OCI-M1 (cell line): ENCODE measurements around the gene NAALADL2.

ENCODE experiments used
- DNase-seq: peaks from one replicate; lab custom pipeline; 2025; lab: John Stamatoyannopoulos, UW

Gene NAALADL2

DNA sequence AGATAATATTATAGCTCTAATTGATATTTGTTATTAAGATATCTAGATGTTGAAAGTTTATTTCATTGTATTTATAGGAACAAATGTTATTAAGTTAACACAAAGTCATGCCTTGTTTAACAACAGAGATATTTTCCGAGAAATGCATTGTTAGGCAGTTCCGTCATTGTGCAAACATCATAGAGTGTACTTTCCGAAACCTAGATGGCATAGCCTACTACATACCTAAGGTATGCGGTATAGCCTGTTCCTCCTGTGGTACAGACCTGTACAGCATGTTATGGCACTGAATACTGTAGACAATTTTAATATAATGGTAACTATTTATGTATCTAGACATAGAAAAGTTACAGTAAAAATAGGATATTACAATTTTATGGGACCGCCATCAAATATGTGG is 114.3 kb downstream of the NAALADL2 start:
- DNase-seq: no peak

DNA sequence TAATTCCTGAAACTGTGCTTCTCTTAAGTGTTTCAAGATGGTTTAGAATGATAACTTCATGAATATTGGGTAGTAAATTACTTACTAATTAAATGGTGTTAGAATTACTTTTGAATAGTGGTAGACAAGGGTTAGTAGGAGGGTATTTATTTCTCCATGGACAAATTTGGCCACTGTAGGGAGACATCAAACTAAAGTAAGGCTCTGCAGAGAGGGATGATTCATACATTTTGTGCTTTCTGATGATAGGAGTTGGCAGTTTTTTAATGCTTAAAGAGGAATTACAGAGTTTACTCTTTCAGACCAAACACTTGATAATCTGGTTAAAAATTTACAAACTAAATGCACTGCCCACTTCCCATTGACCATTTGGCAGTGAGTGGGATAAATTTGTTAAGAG is 127.6 kb downstream of the NAALADL2 start:
- DNase-seq: no peak

DNA sequence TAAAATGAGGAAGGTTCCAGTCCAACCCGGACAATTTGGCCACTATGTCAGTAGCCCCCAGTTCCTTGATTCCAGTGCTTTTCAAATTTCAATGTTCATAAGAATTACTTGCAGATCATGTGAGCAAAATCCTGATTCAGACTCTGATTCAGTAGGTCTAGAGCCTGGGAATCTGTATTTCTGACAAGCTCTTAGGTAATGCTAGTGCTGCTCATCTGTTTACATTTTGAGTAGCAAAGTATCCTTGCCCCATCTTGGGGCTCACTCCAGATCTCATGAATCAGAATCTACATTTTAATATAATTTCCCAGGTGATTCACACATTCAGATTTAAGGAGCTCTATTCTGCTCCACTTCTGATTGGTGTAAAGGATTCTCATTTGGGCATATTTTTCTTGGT is 142.0 kb downstream of the NAALADL2 start:
- no peak for DNase-seq

DNA sequence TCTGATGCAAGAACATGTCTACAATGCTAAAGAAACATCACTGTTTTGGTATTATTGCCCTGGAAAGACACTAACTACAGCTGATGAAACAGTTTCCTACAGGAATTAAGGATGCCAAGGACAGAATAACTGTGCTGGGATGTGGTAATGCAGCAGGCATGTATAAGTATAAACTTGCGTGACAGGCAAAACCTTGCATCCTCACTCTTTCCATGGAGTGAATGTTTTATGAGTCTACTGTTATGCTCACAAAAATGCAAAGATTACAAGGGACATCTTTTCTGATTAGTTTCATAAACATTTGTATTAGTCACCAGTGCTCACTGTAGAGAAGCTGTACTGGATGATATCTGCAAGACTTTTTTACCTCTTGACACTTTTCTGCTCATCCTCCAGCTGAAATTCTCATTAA is 143.6 kb downstream of the NAALADL2 start:
- DNase-seq: no peak

DNA sequence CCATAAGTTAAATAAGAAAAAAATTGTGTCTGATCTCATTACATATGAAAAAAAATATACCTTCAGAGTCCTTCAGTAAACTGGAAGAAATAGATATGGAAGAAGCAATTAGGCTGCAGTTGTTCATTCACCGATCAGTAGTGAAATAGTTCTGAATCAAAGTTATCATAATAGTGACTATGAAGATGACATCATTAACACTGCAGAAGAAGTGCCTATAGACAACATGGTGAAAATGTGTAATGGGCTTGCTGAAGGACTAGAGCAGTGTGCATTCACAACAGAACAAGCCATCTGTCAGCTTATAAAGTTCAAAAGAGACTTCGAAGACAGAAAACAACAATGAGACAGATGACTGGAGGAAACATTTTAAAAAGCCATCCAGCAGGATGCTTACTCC is 144.5 kb downstream of the NAALADL2 start:
- no peak for DNase-seq

DNA sequence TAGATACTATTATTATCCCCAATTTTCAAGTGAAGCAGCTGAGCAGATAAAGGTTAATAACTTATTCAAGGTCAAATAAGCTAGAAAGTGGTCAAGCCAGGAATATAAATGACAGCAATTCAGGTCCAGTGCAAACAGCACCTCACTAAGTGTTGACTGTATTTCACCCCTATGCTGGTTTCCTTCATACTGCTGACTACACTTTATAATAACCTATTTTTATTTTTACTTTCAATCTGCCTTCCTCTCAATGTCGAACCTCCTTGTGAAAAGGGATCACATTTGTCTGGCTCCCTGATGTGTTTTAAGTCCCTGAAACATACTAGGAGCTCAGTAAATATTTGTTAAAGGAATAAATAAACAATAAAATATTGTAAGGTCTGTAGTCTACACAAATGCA is 146.1 kb downstream of the NAALADL2 start:
- DNase-seq: no peak

DNA sequence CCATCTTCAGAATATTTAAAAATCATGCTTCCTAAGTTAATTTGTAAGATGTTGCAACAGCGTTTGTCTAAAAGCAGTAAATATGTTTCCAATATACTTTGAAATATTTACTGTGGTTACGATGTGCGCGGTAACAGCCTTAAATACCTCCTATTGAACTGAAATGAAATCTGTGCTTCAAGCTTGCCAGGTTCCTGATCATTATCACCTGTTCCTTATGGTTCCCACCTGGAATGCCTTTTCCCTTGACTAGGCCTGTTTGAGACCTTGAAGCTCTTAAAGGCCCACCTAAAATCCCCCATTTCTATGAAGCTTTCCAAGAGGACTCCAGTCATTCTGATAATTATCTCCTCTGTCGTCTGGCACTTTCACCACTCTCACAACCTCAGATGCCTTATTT is 146.7 kb downstream of the NAALADL2 start:
- no peak for DNase-seq

DNA sequence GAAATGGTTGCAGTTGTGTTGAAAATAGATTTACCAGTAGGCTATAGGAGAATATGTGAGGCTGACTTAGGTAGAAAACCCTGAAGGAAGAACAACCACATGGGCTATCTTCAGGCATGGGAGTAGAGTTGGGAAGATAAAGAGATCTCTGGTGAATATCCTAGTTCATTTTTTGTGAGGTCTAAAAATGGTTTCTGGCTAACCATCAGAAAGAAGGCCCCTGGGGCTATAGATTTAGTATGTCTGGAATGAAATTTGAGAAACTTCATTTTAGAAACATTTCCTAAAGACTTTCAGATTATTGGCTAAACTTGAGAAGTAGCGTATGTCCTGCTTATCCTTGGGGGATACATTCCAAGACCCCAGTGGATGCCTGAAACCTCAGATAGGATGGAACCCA is 148.2 kb downstream of the NAALADL2 start:
- no peak for DNase-seq

DNA sequence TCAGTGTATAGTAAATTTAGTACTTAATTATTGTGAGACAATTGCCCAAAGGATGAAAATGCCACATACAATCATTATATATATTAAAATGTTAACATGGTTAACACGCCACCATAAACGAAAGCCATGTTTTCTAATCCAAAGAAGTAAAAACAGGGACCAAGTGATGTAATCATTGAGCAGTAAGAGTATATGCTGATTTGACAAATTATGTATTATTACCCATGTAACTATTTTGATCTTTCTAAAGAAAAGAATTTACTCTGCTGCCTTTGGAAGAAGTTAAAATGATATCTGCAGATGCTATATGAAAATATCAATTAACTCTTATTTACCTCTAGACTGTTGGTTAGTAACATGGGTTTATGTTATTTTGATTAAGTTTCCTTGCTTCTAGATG is 150.2 kb downstream of the NAALADL2 start:
- no peak for DNase-seq

DNA sequence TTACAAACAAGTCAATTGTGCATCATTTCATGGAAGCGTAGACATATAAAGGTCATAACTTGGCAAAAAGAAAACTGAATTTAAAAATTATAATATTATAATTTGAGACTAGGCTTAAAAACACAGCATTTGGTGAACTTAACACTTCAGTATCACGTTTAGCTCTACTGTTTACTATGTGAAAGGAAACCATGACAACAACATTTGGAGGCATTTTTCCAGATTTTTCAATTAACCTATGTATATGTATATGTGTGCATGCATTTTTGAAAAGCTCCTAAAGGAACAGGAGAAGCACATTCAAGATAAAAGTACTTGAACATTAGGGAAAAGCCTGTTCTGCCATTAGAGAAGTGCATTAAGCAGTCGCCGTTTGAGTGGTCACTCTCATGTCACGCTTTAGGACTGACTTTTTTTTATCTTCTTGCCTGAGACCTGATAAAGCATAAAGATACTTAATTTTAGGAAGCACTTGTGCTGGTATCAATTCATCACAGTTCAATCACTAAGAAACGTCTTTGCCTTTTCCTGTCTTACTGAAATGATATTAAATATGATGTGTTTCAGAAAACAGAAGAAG is 156.0 kb downstream of the NAALADL2 start:
- peak; percentile 5 for DNase-seq

DNA sequence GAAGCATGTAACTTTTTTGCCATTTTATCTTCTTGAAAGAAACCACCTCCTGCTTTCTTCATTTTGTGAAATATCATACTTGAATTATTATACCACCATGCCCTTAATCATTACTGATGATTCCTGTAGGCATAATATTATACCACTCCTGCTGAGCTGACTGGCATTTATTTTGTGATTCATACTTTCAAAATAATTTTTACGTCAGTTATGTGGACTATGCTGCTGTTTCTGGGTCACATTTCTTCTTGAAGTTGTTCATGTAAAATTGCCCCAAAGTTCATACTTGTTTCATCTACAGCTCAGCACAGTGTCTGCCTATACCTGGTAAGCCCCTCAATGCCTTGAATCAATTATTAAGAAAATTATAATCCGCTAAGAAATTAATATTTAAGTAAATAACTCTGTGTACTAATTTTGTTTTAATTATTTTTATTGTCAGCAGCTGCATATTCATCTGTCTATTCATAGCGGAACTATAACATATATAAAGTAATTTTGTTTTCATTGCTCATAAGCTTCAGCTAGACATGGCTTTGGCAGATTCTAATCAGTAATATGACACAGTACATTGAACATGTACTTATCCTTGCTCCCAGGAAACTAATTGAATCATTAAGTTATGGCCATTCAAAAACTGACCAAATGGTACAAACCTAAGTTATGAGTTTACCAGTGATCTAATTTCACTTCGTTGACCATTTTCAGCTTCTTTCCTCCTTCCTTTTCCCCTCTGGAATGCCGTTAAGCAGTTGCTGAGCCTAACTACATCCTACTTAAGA is 160.0 kb downstream of the NAALADL2 start:
- DNase-seq: no peak

DNA sequence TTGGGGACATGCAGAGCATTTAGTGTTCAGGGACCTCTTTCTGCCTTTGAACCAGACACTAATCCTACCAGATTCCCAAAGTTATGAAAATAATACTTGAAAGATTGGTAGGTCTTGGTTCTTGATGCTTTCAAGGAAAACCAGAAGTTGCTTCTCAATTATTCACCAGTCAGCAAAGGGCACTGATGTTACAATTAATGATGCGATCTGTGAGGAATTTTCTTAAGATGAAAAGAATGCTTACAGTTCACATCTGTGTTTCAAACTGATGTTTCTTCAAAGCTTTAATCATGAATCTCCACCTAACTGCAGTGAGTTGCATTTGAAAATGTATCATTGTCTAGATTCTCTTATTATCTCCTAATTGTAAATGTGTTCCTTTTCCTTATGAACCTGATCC is 161.0 kb downstream of the NAALADL2 start:
- DNase-seq: no peak

DNA sequence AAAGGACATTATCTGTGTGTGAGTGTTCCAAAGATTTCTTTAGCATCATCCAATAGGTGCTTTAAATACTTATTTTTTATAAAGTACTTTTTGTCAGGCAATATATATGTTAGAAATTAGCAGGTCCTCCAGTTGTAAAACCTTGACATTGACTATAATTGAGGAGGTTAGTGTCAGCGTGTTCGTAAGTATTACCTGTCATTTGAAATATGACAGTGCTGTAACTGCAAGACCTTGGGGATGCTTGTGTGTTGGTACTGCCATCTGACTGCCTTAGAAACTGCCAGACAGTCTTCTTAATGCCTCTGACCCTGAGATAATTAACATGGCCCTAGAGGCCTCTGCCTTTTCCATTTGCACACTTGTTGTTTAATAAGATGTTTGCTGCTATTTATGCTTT is 170.7 kb downstream of the NAALADL2 start:
- no peak for DNase-seq

DNA sequence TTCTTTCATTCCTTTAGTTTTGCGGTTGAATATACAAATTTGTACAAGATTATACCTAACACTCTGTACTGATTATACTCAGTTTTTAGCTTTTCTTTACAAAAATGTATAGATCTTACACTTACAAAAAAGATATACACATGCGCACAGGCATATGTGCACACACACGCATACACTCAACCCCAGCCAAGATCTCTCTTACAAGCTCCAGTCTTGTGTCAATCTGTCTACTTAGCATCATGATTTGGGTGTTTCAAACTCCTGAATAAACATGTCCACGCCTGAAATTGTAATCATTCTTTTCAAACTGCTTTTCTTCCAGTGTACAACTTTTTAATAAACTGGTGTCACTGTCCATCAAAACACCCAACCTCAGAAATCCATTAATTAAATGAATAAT is 180.7 kb downstream of the NAALADL2 start:
- no peak for DNase-seq

DNA sequence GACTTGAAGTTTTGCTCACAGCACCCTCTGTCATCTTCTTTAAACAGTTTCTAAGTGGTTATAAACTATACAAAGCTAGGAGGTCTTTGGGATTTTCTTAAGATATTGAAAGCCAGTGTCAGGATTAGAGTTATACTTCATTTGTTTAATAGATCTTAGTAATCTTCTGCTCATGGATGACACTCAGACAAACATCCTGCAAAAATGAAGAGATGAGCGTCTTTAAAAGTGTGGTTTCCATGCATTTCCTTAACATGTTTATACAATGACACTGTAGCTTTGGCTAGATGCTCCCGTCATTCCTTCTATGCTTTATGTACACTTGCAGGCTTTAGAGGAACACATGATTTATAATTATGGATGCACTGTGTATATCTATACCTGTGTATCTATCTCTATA is 182.2 kb downstream of the NAALADL2 start:
- no peak for DNase-seq

DNA sequence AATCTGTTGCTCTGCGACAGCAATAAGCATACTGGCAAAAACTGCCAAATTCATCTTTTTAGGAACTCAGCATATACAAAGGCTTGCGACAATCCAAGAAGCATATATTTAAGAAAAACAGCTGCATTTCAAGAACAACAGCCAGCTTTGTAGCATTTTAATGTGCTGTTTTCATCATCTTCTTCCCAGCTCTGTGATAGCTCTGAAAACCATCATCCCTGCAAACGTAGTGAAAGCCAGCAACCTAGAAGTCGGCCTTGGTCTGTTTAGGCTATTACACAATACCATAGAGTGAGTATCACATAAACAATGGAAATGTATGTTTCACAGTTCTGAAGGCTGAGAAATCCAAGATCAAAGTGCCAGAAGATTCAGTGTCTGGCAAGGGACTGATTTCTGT is 187.5 kb downstream of the NAALADL2 start:
- no peak for DNase-seq

DNA sequence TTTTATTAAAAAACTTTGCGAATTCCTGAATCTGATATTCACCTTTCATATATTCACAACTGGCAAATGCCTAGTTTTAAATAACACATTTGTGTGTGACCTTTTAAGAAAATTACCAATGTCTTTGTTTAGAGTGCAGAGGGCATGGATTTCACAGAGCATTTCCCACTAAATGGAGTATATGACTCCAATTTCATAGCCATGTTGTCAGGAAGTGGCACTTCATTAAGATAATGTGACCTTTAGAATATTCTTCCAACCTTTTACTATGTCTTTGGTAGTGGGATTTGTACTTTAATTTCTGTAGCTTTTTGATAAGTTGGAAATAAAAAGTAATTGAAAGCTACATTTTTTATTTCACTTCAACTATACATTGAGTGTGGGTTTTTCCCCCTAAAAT is 188.7 kb downstream of the NAALADL2 start:
- DNase-seq: no peak

DNA sequence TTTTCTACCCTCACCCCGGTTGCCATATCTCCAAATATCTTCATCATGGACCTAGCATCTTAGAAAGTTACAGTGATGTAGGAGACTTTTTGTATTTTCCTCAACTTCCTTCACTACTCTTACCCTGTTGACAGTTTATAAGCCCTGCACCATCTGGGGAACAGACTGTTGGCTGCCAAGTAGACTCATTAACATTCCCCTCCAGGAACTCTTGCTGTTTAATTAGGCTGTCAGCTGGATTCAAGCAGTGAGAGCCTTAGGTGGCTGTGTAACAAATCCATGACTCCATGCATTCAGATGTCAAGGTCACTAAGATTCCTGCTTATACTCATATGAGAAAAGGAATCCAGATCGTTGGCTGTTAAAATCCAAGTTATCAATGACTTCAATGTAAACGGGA is 198.3 kb downstream of the NAALADL2 start:
- no peak for DNase-seq

DNA sequence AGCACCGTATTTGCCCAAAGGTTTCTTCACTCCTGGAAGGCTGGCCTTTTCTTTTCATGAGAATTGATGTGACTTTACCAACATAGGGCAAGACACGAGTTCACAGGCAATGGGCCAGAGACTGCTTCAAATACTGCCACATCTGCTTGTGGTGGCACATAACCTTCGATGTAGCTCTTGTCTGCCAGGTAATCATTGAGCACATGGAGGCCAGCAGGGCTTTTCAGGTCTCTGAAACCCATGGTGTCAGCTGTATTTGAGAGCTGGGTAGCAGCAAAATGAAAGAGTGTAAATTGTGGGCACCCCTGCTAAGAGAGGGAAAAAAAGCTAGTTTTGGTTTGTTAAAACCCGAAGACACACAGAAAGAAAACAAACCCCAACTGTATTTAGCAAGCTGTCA is 200.7 kb downstream of the NAALADL2 start:
- DNase-seq: no peak

DNA sequence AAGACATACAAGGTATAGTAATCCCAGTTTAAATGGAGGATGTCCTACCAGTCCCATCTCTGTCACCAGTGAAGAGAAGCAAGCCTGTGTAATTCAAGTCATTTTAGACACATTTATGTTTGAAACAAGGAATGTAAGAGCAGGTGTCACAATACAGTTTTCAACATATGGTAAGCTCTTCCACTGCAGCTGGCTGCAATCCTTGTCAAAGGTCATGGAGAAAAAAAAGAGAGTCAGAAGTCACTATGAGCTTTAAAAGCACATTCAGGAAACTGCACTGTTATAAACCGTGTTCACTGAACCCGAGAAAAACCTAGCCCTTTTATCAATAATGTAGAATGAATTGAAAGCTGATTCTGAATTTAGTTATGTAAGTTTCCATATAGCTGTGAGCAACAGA is 206.4 kb downstream of the NAALADL2 start:
- no peak for DNase-seq

DNA sequence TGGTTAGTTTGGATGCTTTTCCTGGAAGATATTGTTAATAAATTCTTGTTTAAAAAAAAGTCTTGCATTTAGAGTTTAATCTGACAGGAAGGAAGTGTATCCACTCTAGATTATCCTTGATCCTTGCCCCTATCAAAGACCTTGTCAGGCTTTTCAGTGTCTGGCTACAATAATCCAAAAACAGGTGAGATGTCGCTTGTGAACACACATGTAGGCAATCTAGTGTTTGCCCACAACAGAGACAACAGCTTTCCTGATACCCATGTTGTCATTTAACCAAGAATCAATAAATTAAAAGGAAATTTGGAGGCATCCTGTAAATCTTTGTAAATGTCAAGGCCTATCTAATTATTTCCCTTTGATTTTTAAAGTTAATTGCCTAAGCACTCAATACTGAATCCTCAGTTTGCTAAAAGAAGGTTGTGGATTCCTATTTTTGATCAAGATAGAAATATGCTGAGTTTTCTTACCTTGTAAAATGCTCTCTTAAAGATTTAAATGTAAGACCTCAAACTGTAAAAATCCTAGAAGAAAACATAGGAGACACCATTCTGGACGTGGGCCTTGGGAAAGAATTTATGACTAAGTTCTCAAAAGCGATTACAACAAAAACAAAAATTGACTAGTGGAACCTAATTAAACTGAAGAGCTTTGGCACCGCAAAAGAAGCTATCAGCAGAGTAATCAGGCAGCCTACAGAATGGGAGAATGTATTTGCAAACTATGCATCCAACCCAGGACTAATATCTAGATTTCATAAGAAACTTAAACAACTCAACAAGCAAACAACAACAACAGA is 207.7 kb downstream of the NAALADL2 start:
- no peak for DNase-seq

DNA sequence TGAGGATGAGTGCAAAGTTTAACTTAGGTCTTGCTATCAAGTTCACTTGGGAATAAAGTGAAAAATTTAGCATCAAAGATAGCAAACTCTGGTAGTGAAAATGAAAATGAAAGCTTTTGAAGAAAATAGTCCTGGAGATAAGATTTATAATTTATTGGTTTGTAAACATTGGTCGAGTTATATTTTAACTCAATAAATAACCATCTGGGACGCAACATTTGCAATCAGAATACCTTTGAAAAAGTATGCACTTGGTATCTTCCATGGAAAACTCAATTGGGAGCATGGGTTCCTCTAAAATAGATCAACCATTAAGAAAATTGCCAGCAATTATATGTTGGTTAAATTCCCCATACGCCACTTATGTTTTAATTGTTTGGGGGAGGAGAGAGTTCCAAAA is 209.5 kb downstream of the NAALADL2 start:
- no peak for DNase-seq

DNA sequence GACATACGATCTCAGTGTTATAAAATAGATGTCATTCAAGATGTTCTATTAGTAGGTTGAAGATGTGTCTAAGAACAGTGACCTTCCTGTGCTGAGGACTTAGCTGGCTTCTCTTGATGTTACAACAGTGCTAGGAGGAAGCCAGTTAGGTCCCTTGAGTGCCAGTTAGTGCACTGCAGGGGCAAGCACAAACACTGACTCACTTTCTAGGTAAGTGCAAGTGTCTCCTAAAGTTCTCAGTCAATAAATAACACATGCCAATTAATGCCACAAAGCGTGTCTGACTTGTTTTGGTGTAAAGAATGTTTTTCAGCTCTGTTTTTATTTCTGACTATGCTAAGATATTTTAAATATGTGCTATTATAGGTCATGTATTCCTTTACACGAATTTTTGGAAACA is 211.8 kb downstream of the NAALADL2 start:
- no peak for DNase-seq
